GM21423 (cell line): ENCODE data around the gene ERICH6B.

Source experiments
- ATAC-seq: cut with Tn5 transposase; IDR thresholded peaks from one replicate; pipeline ENCODE4 v1.9.1; 2021; ENCODE audit warnings: mild to moderate bottlenecking, moderate library complexity; ENCODE audit not compliant: unreplicated experiment

ERICH6B gene

DNA sequence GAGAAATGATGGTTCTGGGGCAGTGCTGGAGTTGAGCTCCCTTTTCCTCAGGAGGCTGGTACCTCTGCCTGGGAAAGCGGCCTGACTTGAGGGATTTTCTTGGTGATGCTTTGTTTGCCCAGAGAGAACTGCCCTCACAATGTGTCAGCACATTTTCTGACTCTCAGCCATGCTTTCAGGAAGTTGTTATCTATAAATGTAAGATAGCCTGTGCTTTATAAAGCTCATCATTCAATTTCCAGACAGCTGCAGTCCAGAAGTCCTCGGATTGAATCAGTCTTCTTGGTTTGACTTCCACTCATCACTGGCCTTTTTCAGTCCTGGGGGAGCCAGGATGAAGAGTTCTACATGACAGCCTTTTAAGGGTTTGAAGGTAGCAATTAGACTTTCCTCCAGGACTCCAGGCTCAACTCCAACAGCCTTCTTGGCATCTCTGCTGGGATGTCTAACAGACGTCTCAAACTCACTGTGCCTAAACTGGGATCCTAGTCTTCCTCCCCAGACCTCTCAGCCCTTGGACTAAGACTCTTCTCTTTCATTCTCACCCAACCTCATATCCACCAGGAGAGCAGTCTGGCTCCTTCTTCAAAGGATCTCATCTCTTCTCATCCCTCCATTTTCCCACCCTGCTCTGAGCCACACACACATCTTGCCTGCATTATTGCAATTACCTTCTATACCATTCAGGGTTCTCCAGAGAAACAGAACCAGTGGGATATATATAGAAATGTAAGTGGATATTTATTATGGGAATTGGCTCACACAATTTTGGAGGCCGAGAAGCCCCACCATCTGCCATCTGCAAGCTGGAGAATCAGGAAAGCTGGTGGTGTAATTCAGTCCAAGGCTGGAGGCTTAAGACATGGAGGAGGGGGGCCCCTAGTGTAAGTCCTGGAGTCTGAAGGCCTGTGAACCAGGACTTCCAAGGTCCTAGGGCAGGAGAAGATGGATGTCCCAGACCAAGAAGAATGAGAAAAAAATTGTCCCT lies 13.1 kb downstream of the ERICH6B start:
- no peak for ATAC-seq

DNA sequence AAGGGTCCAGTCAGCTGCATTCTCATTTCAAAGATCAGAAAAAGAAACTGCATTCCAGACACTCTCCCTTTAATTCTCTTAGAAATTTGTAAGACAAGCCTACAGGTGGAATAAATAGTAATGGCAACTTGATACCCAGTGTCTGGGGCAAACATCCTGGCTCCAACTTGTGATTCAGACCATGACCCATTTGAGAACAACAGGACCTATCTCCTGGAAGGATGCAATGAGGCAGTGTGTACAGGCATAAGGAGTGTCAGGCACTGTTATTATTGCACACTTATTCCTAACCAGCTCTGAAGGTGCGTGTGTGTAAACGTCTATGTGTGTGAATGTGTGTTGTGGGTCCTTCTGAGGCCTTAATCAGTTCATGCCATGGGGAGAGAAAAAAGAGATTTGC lies 13.9 kb downstream of the ERICH6B start:
- ATAC-seq: no peak

DNA sequence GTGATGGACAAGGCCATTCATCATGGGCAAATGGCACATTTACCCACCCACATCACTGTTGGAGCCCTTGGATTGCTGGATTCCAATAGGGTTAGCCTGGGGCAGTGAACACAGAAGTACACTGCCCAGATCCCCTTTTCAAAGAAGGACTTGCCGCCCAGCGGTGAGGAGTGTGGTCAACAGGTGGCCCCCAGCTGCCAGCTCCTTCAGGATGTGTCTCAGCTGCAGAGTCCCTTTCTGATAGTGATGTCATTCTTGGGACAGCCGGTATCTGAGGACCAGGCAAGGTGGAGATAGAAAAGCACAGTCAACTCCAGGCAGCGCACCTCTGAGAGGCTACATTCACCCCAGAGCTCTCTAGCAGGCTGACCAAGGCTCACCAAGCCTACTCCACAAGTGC lies 16.9 kb downstream of the ERICH6B start:
- no peak for ATAC-seq

DNA sequence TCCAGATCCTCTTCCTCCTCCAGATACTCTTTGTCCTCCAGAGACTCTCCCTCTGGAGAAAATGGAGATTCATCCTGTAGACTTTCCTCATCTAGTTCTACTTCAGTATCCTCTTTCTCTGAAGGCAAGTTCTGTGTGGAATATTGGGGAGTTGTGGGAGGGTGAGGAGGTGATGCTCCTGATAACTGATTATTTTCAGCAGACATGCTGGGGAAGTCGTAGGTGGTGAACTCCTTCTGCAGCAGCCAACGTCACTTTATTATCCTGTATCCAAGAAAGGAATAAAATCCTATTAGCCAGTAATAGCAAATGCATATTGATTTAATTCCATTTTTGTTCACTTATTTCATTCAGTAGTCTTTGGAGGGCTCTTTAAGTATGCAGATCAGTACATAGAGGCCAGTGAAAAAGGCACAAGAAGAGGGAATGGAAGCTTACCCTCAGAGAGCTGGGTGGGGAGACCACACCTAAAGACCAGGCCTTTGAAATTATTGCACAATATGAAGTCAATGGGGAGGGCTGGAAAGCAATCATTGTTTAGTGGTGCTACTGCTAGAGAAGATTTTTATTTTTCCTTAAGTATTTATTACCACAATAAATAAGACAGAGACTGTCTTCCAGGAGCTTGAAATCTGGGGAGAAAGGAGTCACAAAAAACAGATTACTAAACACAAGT lies 18.6 kb downstream of the ERICH6B start:
- no peak for ATAC-seq

DNA sequence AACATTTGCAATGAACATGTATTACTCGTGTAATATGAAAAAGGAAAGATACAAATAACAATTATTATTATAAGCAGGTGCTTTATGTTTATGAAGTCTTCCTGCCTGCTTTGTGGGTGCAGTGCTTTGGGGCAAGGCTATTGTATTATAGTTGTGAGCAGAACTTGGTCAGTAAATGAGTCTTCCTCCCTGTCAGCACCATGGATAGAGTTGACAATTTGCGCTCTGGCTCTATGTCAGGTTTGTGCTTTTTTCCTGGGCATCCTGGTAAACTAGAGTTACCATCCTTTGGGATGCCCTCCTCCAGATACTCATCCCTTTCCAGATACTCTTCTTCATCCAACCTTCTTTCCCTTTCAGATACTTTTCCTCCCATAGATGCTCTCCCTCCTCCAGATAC lies 19.6 kb downstream of the ERICH6B start:
- no peak for ATAC-seq

DNA sequence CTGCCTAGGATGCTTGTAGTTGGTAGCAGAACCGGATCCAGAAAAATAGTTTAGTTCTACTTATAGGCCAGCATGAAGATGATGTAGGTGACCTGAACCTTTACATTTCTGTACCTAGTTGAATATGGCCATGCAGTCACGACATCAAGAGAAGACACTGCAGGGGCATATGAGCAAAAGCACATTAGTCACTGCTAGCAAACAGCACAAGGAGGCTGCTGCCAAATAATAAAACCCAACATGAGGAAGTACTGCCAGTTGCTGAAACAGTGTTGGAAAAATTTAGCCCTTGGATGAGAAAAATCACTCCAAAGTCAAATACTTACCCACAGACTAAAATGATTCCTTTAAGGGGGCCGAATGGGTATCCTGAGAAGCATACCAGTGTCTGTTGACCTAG lies 20.8 kb downstream of the ERICH6B start:
- ATAC-seq: no peak

DNA sequence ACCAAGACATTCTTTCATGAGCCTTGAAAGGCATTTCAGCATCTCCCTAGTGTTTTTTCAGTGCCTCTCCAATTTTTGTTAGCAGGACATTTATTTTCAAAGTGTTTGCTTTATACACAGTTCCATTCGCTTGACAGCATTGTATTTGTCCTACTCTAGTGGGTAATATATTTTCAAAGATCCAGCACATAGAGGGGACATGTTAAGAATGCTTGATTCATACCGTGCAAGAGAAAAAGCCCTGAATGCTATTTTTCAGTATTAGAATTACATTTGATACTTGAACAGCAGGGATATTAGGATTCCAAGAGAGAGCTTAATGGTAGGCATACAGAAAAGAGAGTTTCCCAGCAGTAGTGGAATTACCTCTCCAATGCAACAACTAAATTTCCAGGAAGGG lies 21.3 kb downstream of the ERICH6B start:
- no peak for ATAC-seq

DNA sequence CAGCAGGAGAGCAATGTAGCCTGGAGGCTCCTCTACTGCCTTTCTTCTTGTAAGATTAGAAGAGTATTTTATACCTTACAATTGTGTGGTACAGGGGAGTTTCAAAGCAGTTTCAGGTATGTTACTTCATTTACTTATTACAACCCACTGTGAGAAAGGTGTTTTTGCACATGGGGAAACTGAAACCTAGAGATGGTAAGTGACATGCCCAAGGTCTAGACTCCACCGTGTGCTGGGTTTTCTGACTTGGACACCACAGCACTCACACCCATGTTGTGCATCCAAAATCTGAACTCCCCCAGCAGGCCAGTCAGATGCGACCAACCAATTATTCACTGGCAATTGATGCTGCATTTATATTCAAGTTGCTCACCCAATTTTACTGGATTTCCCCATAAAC lies 22.8 kb downstream of the ERICH6B start:
- ATAC-seq: no peak

DNA sequence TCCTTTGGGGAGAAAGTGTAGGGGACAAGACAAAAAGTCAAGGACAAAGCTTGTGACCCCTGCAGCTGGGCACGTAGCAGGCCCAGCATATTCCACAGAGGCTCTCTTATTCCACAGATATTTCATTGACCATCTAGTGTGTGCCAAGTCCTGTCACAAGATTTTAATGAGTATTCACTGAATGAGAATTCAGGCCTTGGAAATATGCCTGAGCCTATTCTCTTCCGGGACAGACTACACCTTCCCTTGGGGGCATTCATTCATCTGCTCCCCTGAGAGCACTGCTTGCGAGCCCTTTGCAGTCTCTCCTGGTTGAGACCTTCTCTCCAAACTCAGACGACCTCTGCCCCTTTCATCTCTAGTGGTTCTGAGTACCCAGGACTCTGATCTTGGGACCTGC lies 25.5 kb downstream of the ERICH6B start:
- ATAC-seq: no peak

DNA sequence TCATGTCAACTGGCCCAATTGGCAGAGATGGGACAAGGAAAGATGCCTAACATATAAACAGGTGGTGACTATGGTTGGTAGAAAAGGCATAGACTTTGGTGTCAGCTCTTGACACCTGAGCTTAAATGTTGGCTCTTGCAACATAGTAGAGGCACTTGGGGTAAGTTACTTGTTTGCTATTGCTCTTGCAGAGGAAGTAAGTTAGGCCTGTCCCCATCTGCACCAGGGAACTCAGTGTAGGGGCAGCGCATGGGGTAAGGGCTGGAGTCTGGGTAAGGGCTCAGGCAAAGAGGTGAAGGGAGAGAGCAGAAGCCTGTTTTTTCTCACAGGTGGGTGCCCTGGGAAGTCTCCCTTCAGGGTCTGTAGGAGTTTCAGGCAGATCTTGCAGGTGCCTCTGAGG lies 27.6 kb downstream of the ERICH6B start:
- ATAC-seq: no peak

DNA sequence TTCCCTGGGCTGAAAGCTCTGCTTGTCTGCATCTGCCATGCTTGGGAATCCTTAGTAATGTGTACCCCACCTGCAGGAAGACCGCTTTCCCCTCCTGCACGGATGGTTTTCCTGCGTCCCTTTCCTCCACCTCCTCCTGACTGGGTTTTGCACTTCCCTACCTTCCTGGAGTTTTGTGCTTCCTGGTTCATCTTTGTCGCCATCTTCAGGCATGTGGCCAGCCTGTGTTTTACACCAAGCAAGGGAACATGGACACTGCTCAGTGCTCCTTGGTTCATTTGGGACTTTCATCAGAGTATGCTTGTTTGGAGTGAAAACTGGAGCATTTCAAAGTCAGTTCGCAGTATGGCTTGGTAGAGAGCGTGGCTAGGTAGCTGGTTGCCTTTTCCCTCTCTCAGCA lies 30.7 kb downstream of the ERICH6B start:
- no peak for ATAC-seq

DNA sequence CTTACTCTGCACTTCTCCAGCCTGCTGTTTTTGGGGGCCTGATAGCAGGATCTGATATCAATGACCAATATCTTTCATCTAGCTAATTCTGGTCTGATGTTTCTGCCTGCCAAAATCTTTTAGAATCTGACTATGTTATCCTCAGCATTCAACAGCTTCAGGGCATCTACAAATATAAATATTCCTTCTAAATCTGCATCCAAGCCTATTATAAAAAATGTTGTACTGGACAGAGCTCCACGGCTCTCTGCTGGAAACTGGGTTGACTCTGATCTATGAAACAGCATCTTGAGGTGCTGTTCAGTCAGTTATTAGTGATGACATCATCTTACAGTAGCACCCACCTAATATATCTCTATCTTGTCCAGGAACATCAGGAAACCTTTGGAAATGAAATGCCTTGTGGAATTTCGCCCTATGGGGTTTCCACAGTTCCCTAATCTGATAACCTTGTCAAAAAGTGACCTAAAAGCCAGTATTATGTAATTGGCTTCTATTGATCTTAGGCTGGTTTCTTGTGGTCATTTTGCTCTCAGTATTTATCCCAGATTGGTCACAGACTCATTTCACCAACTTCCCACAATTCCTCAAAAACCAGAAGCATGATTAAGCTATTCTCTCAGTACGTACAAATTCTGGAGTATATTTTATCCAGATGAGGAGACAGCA lies 33.0 kb downstream of the ERICH6B start:
- no peak for ATAC-seq

DNA sequence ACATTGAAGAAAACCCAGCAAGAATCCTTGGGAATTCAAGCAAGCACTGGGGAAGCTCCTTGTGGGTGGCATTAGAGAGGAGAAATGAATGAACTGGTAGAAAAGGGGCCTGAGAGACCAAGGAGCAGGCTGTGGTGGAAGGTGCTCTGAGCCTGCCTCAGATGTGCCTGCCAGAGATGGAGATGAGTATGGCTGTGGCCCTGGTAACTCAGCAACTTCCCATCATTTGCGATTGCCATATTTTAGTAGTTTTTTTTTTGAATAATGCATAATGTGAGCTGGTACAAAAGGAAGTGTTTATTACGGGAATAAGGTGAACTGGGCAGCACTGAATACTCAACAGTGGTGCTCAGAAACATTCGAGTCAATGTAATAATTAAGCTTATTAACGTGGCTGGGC lies 39.1 kb downstream of the ERICH6B start:
- no peak for ATAC-seq

DNA sequence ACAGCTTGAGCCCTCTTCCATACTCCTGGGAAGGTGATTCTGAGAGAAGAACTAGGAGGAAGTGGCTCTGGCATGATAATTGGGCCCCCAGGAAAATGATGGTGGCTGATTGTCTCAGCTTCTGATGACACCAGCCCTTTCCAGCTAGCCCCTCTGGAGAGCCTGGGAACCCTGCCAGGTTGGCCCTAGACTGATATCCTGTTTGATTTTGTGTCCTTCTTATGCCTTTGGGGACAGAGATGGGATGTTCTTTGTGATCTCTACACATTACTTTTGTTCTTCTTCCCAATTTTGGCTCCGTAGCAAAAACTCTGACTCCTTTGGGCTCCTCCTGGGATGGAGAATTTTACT lies 39.7 kb downstream of the ERICH6B start:
- ATAC-seq: no peak

DNA sequence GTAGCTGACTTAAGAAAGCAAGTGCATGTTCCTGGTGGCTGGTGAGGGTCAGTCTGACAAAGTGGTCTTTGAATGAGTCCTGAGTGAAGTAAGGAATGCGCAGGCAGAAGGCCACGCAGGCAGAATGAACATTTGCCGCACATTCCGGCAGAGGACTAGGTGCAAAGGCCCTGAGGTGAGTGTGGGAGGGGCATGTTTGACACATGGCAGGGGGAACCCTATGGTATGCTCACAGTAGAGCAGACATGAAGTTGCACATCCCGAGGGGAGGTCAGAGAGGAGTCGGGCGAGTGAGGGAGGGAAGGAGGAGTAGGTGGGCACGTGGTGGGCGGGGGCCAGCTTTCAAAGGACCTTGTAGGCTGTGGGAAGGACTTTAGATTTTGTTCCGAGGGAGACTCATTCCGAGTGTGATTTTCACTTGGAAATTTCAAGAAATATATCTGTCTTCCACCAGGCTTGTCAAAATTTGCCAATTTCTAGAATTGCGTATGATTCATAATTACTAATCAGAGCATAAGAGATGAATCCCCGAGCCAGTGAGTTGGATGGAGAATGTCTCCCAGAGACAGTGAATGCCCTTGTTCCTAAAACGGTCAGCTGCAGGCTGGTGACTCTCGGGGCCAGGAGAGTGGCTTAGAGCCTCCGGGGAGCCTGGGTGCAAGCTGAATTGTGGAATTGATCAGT lies 40.3 kb downstream of the ERICH6B start:
- no peak for ATAC-seq

DNA sequence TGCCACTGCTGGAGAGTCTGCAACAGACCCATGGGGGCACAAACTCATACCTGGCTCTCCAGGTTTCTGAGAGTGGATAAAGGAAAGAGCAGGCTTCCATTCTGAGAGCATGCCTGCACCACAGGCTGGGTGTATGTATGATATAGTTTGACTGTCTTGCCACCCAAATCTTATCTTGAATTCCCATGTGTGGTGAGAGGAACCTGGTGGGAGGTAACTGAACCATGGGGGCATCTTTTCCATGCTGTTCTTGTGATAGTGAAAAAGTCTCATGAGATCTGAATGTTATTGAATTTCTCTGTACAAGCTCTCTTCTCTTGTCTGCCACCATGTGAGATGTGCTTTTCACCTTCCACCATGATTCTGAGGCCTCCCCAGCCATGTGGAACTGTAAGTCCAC lies 50.2 kb downstream of the ERICH6B start:
- no peak for ATAC-seq

DNA sequence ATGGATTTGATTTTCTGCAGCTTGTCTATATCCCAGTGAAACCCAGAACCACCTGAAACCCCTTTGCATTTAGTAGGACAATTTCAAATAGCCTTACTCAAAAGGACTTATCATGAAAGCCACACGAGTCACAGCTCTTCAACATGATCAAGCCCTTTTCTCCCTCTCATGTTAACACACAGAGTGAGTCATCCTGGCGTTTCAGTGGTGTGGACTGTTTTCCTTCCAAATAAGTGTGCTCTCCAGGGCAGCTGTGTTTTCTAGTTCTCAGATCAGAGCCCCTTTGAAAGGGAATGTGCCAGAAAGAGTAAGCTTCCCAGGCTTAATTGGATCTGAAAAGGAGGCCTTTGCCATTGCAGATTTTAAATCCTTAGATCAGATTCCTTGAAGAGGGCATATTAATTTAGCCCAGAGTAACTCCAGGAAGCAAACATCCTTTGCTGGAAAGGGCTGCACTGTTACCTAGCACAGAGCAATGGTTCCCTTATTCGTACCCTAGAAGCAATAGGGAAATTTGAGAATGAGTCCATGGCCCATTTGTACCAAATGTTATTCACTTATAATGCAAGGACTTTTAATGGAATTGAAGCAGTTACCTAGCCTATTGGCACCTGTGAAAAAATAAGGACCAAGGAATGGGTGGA lies 51.3 kb downstream of the ERICH6B start:
- ATAC-seq: no peak

DNA sequence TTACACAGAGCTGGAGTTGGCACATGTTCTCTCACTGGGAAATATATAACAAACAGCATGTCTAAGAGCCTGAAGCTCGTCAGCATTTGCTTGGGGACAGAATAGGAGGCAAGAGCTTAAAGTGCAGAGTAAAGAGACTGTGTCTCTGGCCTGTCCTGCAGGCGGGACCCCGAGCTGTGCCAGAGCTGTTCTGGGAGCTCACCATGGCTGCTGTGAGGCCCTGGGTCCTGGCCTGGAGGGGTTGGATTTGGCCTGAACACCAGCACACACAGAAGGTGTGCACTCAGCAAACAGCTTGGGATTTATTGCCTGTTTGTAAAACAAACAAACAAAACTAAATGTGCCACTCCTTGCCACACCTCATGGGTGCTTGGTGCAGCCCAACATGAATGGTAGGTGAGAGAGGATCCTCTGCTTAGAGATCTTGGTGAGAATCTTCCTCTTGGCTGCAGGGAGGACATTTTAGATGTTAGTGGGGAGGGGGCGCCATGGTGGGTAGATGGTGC lies 60.9 kb downstream of the ERICH6B start:
- no peak for ATAC-seq

DNA sequence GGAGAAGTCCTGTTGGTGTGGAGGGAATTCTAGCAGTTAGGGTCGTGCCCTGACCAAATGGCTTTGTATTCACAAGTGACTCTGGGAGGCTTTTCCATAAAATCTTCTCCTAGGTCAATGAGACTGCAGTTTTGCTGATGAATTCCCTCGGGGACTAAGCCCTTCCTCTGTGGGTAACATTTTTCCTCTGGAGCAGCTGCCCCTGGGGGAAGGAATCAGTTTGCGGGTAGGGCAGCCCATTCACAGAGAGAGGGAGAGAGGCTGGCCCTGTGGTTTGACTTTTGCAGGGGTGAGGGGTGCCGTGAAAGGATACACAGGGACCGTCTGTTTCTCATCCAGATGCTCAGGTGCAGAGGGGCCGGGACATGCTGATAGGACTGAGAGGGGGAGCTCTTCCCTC lies 67.3 kb downstream of the ERICH6B start:
- ATAC-seq: no peak

DNA sequence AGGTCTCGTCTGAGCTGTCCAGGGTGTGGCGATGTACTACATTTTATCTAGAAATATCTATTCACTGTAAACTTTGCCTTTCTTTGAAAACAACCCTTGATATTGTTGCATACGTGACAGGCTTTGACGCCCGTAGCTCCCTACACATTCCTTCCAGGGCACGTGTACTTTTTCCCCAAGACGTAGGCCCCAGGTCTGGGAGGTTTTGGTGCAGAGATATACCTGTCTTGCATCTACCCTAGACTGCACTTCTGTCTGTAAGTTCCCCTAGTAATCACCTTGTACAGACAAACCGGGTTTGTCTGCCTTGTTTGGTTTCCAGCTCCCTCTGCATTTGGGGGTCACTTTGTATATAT lies 69.2 kb downstream of the ERICH6B start:
- no peak for ATAC-seq
